ENCODE measurements around the gene SCNN1G. TPM values are rescaled to one million over a fixed set of nuclear protein-coding genes. Genes with fewer than 3 reads are reported as not detected.

Gene SCNN1G
- total RNA-seq, 4 donors from 2014 or later = under 0.01 to 0.62 (median 0.40) TPM; not detected in 1

DNA sequence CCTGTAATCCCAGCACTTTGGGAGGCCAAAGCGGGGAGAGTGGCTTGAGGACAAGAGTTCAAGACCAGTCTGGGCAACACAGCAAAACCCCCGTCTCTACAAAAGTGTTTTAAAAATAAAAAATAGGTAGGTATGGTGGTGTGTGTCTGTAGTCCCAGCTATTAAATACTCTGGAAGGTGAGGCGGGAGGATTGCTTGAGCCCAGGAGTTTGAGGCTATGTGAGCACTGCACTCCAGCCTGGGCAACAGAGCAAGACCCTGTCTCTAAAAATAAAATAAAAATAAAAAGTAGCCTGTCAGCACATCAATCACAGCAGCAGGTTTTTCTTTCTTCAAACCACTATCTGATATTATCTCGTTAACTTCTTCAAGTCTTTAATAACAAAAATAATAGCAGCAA lies 34.9 kb upstream of the SCNN1G start:
- intact Hi-C loops (cut with DNase I; ENCODE audit: low total_unique reads) = no loop called here
- Histone ChIP-seq H3K27me3 (no peaks in the 10 kb centered on the region), H3K4me1 (peaks cover 4 to 15% of the 10 kb centered on the region in 2 donors), H3K27ac (peak overlapping the region; percentile 82 to 96), H3K4me3 (peak overlapping the region; percentile 58 to 68), H3K9me3 (no peaks in the 10 kb centered on the region), H3K36me3 (no peaks in the 10 kb centered on the region)
- TF ChIP-seq CTCF (IDR thresholded peaks at IDR 0.05) = no peak
- TF ChIP-seq POLR2A (IDR thresholded peaks at IDR 0.05) = no peak
- DNase-seq = no peak

GRCh38 chr16:23148166-23148512 lies 34.4 kb upstream of the SCNN1G start:
- peak overlapping the region; percentile 58 to 68 for H3K4me3 ChIP-seq
- DNase-seq = no peak
- no peaks in the 10 kb centered on the region for H3K9me3 ChIP-seq
- TF ChIP-seq POLR2A (IDR thresholded peaks at IDR 0.05) = no peak
- TF ChIP-seq CTCF (IDR thresholded peaks at IDR 0.05) = no peak
- intact Hi-C loops (cut with DNase I; ENCODE audit: low total_unique reads) = no loop called here
- H3K27me3 ChIP-seq = no peaks in the 10 kb centered on the region
- H3K27ac ChIP-seq = peak overlapping the region; percentile 82 to 96
- peaks cover 4 to 11% of the 10 kb centered on the region in 2 donors for H3K4me1 ChIP-seq
- H3K36me3 ChIP-seq = no peaks in the 10 kb centered on the region

- Histone ChIP-seq H3K4me1 (peaks cover 4 to 5% of the 10 kb centered on the region in 2 donors), H3K36me3 (no peaks in the 10 kb centered on the region), H3K27ac (peak overlapping the region; percentile 82 to 96), H3K27me3 (no peaks in the 10 kb centered on the region), H3K4me3 (peak overlapping the region; percentile 58 to 68), H3K9me3 (no peaks in the 10 kb centered on the region)
- DNase-seq = peak; percentile 66 to 76
- intact Hi-C loops (cut with DNase I; ENCODE audit: low total_unique reads) = no loop called here
- TF ChIP-seq CTCF (IDR thresholded peaks at IDR 0.05) = no peak
- no peak for TF ChIP-seq POLR2A (IDR thresholded peaks at IDR 0.05)
These were observed 33.9 kb upstream of the SCNN1G start for GRCh38 chr16:23148513-23149266.

DNA sequence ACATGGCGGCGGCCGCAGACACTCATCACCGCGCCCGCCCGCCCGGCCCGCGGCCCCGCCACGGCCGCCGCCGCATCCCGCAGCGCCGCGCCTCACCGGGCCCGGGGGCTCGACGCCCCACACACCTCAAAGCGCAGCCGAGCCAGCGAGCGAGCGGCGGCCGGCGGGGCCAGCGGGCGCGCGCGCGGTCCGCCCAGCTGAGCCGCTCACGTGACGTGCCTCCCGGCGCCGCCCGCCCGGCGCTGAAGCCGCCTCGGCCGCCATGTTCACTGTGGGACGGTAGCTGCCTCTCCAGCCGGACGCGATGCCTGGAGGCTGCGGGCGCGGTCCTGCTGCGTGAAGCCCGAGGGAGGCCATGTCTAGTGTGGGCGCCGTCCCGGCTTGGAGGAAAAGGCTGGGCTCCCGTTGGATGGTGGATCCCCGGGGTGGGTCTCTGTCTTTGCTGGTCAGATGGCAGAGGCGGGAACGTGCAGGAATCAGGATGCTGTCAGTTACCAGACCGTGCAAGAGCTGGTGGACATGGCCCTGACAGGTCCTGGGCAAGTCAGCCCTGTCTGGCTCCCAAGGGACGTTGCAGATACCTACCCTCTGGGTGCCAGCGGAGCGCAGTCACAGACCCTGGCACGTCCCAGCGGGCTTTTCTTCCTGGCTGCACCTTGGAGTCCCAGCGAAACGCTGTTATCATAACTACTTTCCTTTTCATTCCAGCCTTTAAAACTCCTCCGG lies 33.1 kb upstream of the SCNN1G start, which contains the start of gene USP31:
TSS of gene USP31 (minus strand) at position 186 of the 726 bp plus-strand sequence. CDS start at position 4, 182 bp downstream.
- Histone ChIP-seq H3K9me3 (no peaks in the 10 kb centered on the region), H3K36me3 (no peaks in the 10 kb centered on the region), H3K4me1 (peaks cover 4% of the 10 kb centered on the region in 2 donors), H3K27me3 (no peaks in the 10 kb centered on the region), H3K27ac (peak within 1 kb of the TSS; percentile 82 to 96), H3K4me3 (peak within 1 kb of the TSS; percentile 58 to 68)
- peak; percentile 93 to 95 for DNase-seq
- intact Hi-C loops (cut with DNase I; ENCODE audit: low total_unique reads) = no loop called here
- TF ChIP-seq CTCF (IDR thresholded peaks at IDR 0.05) (peak in 1 of 4 experiments; percentile 9), POLR2A (IDR thresholded peaks at IDR 0.05) (peak; percentile 68 to 75)

- peak overlapping the region in 1 of 2 donors; percentile 50 for H3K27ac ChIP-seq
- peaks cover 4% of the 10 kb centered on the region in 2 donors for H3K4me1 ChIP-seq
- no peaks in the 10 kb centered on the region for H3K27me3 ChIP-seq
- TF ChIP-seq CTCF (IDR thresholded peaks at IDR 0.05) (no peak), POLR2A (IDR thresholded peaks at IDR 0.05) (no peak)
- intact Hi-C loops (cut with DNase I; ENCODE audit: low total_unique reads) = no loop called here
- H3K9me3 ChIP-seq = no peaks in the 10 kb centered on the region
- DNase-seq = no peak
- H3K36me3 ChIP-seq = no peaks in the 10 kb centered on the region
- H3K4me3 ChIP-seq = peak overlapping the region; percentile 40 to 43
These were observed 32.6 kb upstream of the SCNN1G start for GRCh38 chr16:23149993-23150364.
